OCI-LY3 (cell line): ENCODE measurements around the gene TRUB2.

Source experiments
- H2AFZ ChIP-seq: fragments of 200-600, 300-600 bp; shearing (Covaris generic); 2 replicates; pipeline ENCODE4 v1.6.0; 2014; ENCODE audit warnings: antibody characterized with exemption, low read depth, low read length
- H3K27ac ChIP-seq: fragments of 200-600, 300-600 bp; sonication (generic); 2 replicates; pipeline ENCODE4 v1.5.1; 2014; ENCODE audit warnings: mild to moderate bottlenecking, low read length, moderate library complexity, mixed read lengths
- H3K27me3 ChIP-seq: fragments of 200-600, 300-600 bp; sonication (generic); 2 replicates; pipeline ENCODE4 v1.6.1; 2014; ENCODE audit warnings: low read depth, low read length, mixed read lengths
- H3K36me3 ChIP-seq: fragments of 200-600, 300-600 bp; sonication (generic); replicated peaks from 2 replicates; pipeline ENCODE3; 2014; ENCODE audit warnings: low read depth, low read length, mixed read lengths
- H3K4me1 ChIP-seq: fragments of 300-600, 200-600 bp; sonication (generic); 2 replicates; pipeline ENCODE4 v1.6.1; 2014; ENCODE audit warnings: low read length, mixed read lengths
- H3K4me2 ChIP-seq: fragments of 200-600, 300-600 bp; sonication (generic); 2 replicates; pipeline ENCODE4 v1.6.1; 2014; ENCODE audit warnings: low read length, mixed read lengths
- H3K4me3 ChIP-seq: fragments of 300-600, 200-600 bp; sonication (generic); 2 replicates; pipeline ENCODE4 v1.5.1; 2014; ENCODE audit warnings: antibody characterized with exemption, mild to moderate bottlenecking, low read length, moderate library complexity
- H3K79me2 ChIP-seq: fragments of 300-600, 200-600 bp; shearing (Covaris generic); 2 replicates; pipeline ENCODE4 v1.6.1; 2014; ENCODE audit warnings: mild to moderate bottlenecking, low read length, mixed read lengths
- H3K9ac ChIP-seq: fragments of 300-600, 200-600 bp; shearing (Covaris generic); 2 replicates; pipeline ENCODE4 v1.6.0; 2014; ENCODE audit warnings: mild to moderate bottlenecking, low read length, moderate library complexity
- H3K9me3 ChIP-seq: fragments of 200-600, 300-600 bp; shearing (Covaris generic); 2 replicates; pipeline ENCODE4 v1.6.1; 2014; ENCODE audit warnings: low read length, mixed read lengths; ENCODE audit not compliant: insufficient read depth
- H4K20me1 ChIP-seq: fragments of 200-600, 300-600 bp; sonication (generic); 2 replicates; pipeline ENCODE4 v1.6.1; 2016; ENCODE audit warnings: low read length, mixed read lengths; ENCODE audit not compliant: insufficient read depth
- EZH2phosphoT487 ChIP-seq: fragments of 200-600 bp; shearing (Covaris generic); IDR thresholded peaks from 2 replicates; pipeline ENCODE4 v1.6.1; 2018; ENCODE audit warnings: antibody characterized with exemption, mixed run types, low read depth
- TF ChIP-seq, protein P1 (sequence below): fragments of 200-600, 300-600 bp; sonication (generic); IDR thresholded peaks from 2 replicates; pipeline ENCODE4 v1.5.1; 2014; ENCODE audit warnings: antibody characterized with exemption, low read length, low read depth

The TRUB2 gene

DNA sequence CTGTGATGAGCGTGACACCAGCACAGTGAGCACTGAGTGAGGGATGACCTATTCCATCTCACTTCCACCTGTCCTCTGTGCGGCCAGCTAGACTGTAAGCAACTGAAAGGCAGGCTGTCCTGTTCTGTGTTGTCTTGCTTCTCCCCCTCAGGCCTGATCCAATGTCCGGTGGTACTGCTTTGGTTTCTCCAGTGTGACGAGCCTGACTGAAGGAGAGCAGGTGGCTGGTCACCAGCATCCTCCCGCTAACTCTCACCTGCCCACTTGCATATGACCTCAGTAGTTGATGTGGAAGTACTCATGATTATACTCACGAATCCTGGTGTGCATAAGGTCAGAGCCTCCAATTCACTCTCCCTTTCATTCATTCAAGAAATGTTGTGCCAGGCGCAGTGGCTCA lies 15.7 kb upstream of the TRUB2 start:
- H3K27ac ChIP-seq = no peak overlapping the region

DNA sequence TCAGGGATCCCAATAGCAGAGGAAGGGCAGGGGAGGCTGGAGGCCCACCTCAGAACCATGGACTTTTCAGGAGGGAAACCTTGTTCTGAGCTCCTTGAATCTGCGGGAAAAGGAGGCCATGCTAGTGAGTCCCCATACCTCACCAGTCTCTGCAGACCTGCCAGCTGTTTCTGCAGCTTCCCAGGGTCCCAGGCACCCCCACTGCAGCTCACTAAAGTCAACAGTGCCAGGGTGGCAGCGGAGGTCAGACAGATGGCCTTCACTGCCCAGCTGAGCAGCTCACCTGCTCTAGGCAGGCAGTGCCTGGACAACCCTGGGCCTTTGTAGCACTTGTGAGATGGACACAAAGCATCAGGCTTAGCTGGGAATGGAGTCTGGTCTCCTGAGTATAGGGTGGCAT lies 13.7 kb upstream of the TRUB2 start:
- TF ChIP-seq, protein P1, sequence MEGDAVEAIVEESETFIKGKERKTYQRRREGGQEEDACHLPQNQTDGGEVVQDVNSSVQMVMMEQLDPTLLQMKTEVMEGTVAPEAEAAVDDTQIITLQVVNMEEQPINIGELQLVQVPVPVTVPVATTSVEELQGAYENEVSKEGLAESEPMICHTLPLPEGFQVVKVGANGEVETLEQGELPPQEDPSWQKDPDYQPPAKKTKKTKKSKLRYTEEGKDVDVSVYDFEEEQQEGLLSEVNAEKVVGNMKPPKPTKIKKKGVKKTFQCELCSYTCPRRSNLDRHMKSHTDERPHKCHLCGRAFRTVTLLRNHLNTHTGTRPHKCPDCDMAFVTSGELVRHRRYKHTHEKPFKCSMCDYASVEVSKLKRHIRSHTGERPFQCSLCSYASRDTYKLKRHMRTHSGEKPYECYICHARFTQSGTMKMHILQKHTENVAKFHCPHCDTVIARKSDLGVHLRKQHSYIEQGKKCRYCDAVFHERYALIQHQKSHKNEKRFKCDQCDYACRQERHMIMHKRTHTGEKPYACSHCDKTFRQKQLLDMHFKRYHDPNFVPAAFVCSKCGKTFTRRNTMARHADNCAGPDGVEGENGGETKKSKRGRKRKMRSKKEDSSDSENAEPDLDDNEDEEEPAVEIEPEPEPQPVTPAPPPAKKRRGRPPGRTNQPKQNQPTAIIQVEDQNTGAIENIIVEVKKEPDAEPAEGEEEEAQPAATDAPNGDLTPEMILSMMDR = no peak
- no peak for TF ChIP-seq EZH2phosphoT487
- no peaks in the 10 kb centered on the region for H3K27me3 ChIP-seq
- peaks cover 5% of the 10 kb centered on the region for H3K4me1 ChIP-seq
- H3K9me3 ChIP-seq = no peaks in the 10 kb centered on the region
- no peak overlapping the region for H3K27ac ChIP-seq
- H3K4me2 ChIP-seq = no peak overlapping the region
- no peak overlapping the region for H2AFZ ChIP-seq
- H3K79me2 ChIP-seq = peaks cover 2% of the 10 kb centered on the region
- H3K36me3 ChIP-seq = no peaks in the 10 kb centered on the region
- H3K9ac ChIP-seq = no peak overlapping the region
- no peak overlapping the region for H3K4me3 ChIP-seq
- H4K20me1 ChIP-seq = no peaks in the 10 kb centered on the region

More for the DNA sequence above, 15.7 kb upstream of the TRUB2 start:
- Histone ChIP-seq H4K20me1 (no peaks in the 10 kb centered on the region), H3K4me1 (peaks cover 5% of the 10 kb centered on the region), H3K9ac (no peak overlapping the region), H3K27me3 (no peaks in the 10 kb centered on the region), H3K36me3 (no peaks in the 10 kb centered on the region), H3K79me2 (peaks cover 7% of the 10 kb centered on the region), H3K4me2 (no peak overlapping the region), H2AFZ (no peak overlapping the region), H3K9me3 (no peaks in the 10 kb centered on the region), H3K4me3 (no peak overlapping the region)
- TF ChIP-seq EZH2phosphoT487 = no peak
- TF ChIP-seq, protein P1 = no peak

DNA sequence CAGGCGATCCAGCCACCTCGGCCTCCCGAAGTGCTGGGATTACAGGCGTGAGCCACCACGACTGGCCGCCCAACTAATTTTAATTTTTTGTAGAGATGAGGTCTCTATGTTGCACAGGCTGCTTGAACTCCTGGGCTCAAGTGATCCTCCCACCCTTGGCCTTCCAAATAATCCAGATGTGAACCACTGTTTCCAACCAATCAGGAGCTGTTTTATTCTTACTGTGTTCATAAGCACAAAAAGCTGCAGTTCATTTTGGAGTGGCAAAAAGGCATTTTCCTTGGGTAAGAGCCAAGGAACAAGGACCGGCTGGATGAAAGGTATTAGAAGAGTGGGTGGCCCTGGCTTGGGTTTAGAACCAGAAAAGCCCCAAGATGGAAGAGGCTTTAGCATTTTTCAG lies 12.9 kb upstream of the TRUB2 start:
- Histone ChIP-seq H3K27ac (no peak overlapping the region), H3K36me3 (no peaks in the 10 kb centered on the region)

DNA sequence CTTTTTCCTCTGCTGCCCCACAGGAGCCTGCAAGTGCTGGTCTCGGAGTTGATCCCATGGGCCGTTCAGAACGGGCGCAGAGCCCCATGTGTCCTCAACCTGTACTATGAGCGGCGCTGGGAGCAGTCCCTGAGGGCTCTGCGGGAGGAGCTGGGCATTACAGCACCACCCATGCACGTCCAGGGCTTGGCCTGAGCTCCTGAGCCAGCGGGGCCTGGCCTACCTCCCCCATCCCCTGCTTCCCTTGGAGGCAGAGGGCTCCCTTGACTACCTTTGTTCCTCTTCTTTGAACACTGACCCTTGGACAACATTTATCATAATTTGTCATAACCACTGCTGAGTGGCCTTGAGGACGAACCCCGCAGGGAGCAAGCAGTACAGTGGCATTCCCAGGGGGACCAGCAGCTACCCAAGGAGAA lies 11.2 kb upstream of the TRUB2 start:
- Histone ChIP-seq H2AFZ (no peak overlapping the region), H3K4me3 (no peak overlapping the region), H3K4me1 (no peaks in the 10 kb centered on the region), H3K9ac (no peak overlapping the region), H4K20me1 (no peaks in the 10 kb centered on the region), H3K79me2 (no peaks in the 10 kb centered on the region), H3K36me3 (no peaks in the 10 kb centered on the region), H3K27ac (no peak overlapping the region), H3K4me2 (no peak overlapping the region), H3K9me3 (no peaks in the 10 kb centered on the region), H3K27me3 (no peaks in the 10 kb centered on the region)
- TF ChIP-seq EZH2phosphoT487 = no peak
- TF ChIP-seq, protein P1 = no peak

More for the DNA sequence above, 12.9 kb upstream of the TRUB2 start:
- TF ChIP-seq, protein P1 = no peak
- no peak for TF ChIP-seq EZH2phosphoT487
- Histone ChIP-seq H2AFZ (no peak overlapping the region), H4K20me1 (no peaks in the 10 kb centered on the region), H3K4me2 (no peak overlapping the region), H3K4me3 (no peak overlapping the region), H3K9me3 (no peaks in the 10 kb centered on the region), H3K9ac (no peak overlapping the region), H3K27me3 (no peaks in the 10 kb centered on the region), H3K79me2 (no peaks in the 10 kb centered on the region), H3K4me1 (peaks cover 5% of the 10 kb centered on the region)
